H1 (cell line): ENCODE measurements around the gene OR6K2.

Experiments used
- BRCA1 ChIP-seq: IDR thresholded peaks from 2 replicates; pipeline ENCODE4 v1.6.1; 2012; ENCODE audit warnings: low read depth, low read length, improper control_type of control experiment
- CEBPB ChIP-seq: IDR thresholded peaks from 2 replicates; pipeline ENCODE4 v1.6.1; 2012; ENCODE audit warnings: low read depth, low read length
- CREB1 ChIP-seq: IDR thresholded peaks from 2 replicates; pipeline ENCODE4 v1.6.1; 2012; ENCODE audit warnings: inconsistent platforms
- JUN ChIP-seq: IDR thresholded peaks from 2 replicates; pipeline ENCODE4 v1.6.1; 2011; ENCODE audit warnings: low read depth, mild to moderate bottlenecking, improper control_type of control experiment, low read length
- KDM5A ChIP-seq: fragments of 200-600 bp; IDR thresholded peaks from 2 replicates; pipeline ENCODE4 v1.7.1; 2012; ENCODE audit warnings: mild to moderate bottlenecking, low read length, inconsistent platforms, mixed read lengths
- MAFK ChIP-seq: IDR thresholded peaks from 2 replicates; pipeline ENCODE4 v1.6.1; 2012; ENCODE audit warnings: low read depth, mild to moderate bottlenecking, improper control_type of control experiment, low read length
- PHF8 ChIP-seq: fragments of 200-600 bp; sonication (generic); conservative IDR thresholded peaks from 2 replicates; pipeline ENCODE4 v1.7.1; 2012; ENCODE audit warnings: low read depth, mild to moderate bottlenecking, inconsistent platforms, low read length, moderate library complexity
- RBBP5 ChIP-seq: IDR thresholded peaks from 2 replicates; pipeline ENCODE4 v1.7.1; 2012; ENCODE audit warnings: low read depth, mild to moderate bottlenecking, inconsistent platforms, low read length, moderate library complexity, borderline replicate concordance
- RNF2 ChIP-seq: fragments of 200-900, 300-1000 bp; sonication (generic); IDR thresholded peaks from 2 replicates; pipeline ENCODE4 v1.7.1; 2016; ENCODE audit warnings: borderline replicate concordance, low read depth, mild to moderate bottlenecking, antibody characterized with exemption, low read length; ENCODE audit not compliant: poor library complexity, severe bottlenecking; ENCODE audit errors: missing control alignments
- SP1 ChIP-seq: IDR thresholded peaks from 2 replicates; pipeline ENCODE4 v1.6.1; 2011; ENCODE audit warnings: low read depth, low read length
- SUZ12 ChIP-seq: fragments of 200-600 bp; sonication (generic); IDR thresholded peaks from 2 replicates; pipeline ENCODE4 v1.6.1; 2012; ENCODE audit warnings: mild to moderate bottlenecking, inconsistent platforms, low read length, moderate library complexity, mixed read lengths
- TEAD4 ChIP-seq: IDR thresholded peaks from 2 replicates; pipeline ENCODE4 v1.6.1; 2012; ENCODE audit warnings: low read depth, low read length, inconsistent platforms, mixed read lengths
- YY1 ChIP-seq: IDR thresholded peaks from 2 replicates; pipeline ENCODE4 v1.6.1; 2011; ENCODE audit warnings: low read depth, mild to moderate bottlenecking, low read length
- TF ChIP-seq, protein P1 (sequence below), 3 experiments: IDR thresholded peaks; 1 replicate in 2 of 3; 2 replicates in 1 of 3; pipeline versions ENCODE4 v1.5.1 to v1.6.1; 2011; ENCODE audit warnings: low read length in 3 of 3, mild to moderate bottlenecking in 3 of 3, inconsistent platforms in 2 of 3, low read depth in 1 of 3, moderate library complexity in 1 of 3; ENCODE audit not compliant: insufficient read depth in 1 of 3; ENCODE audit errors: control extremely low read depth in 1 of 3

DNA sequence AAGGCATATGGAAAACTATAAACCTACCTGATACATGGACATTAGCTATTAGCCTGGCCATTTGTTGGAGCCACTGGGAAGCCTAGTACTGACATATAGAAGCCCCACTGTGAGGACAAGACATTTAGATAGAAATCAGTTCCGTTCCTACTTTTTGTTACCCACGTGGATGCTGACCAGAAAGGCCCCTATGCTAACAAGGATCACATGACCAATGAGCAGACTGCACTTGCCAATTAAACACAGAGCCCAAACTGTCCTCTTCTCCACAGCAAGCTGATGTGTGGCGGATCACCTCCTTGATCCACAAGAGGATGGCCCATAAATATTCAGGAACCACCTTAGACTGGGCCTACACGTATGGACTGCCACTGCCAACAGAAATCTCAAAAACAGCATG lies 31.3 kb upstream of the OR6K2 start:
- TF ChIP-seq KDM5A: no peak
- no peak for TF ChIP-seq CREB1
- no peak for TF ChIP-seq SUZ12
- TF ChIP-seq MAFK: no peak
- TF ChIP-seq BRCA1: no peak
- TF ChIP-seq, protein P1, sequence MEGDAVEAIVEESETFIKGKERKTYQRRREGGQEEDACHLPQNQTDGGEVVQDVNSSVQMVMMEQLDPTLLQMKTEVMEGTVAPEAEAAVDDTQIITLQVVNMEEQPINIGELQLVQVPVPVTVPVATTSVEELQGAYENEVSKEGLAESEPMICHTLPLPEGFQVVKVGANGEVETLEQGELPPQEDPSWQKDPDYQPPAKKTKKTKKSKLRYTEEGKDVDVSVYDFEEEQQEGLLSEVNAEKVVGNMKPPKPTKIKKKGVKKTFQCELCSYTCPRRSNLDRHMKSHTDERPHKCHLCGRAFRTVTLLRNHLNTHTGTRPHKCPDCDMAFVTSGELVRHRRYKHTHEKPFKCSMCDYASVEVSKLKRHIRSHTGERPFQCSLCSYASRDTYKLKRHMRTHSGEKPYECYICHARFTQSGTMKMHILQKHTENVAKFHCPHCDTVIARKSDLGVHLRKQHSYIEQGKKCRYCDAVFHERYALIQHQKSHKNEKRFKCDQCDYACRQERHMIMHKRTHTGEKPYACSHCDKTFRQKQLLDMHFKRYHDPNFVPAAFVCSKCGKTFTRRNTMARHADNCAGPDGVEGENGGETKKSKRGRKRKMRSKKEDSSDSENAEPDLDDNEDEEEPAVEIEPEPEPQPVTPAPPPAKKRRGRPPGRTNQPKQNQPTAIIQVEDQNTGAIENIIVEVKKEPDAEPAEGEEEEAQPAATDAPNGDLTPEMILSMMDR (IDR thresholded peaks at IDR 0.05; ENCODE audit: control extremely low read depth in 1 of 3, insufficient read depth in 1 of 3, low read depth in 1 of 3, low read length in 3 of 3): no peak
- TF ChIP-seq JUN: no peak
- no peak for TF ChIP-seq PHF8
- TF ChIP-seq CEBPB: no peak
- no peak for TF ChIP-seq YY1
- TF ChIP-seq RBBP5: no peak
- TF ChIP-seq SP1: no peak
- TF ChIP-seq RNF2: no peak
- no peak for TF ChIP-seq TEAD4
